NCI-H526 treated with DMSO at 0.1 percent for 48 hours (cell line): Measurements from ENCODE around the gene PAPPA2.

Experiments used
- DNase-seq: peaks from one replicate; lab custom pipeline; 2025; lab: John Stamatoyannopoulos, UW

Gene PAPPA2

DNA sequence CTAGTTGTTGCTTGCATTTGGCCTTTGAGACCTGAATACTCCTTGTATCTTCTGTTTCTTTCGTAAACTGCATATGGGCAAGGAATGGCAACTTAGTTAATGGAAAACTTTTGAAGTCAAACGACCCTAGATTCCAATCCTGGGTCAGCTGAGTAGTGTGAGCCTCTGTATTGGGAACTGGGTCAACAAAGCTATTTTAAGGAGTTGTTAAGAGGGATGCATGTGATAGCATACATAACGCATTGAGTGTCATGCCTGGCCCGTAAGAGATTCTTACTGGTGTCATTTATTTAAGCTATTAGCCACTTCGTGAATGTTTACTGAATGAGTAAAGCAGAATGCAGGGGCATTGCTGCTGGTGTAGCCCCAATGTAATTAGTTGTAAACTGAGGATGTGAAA, 340.1 kb downstream of the PAPPA2 start:
- DNase-seq, result no peak

DNA sequence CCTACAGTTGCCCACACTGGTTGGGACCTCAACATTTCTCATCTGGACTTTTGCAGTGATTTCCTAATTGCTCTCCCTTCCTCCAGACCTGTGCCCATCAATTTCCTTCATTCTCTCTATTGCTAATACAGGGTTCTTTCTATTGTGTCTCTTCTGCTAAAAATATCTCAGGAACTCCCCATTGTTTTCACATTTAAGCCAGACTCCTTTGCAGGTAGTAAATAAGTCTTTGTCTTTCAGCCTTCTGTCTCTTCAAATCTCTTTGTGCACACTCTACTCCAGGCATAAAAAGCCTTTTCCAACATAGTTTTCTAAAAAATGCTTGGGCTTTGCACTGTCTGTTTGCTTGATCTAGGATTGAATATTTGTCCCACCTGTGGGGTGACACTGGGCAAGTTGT, 340.6 kb downstream of the PAPPA2 start:
- no peak for DNase-seq

DNA sequence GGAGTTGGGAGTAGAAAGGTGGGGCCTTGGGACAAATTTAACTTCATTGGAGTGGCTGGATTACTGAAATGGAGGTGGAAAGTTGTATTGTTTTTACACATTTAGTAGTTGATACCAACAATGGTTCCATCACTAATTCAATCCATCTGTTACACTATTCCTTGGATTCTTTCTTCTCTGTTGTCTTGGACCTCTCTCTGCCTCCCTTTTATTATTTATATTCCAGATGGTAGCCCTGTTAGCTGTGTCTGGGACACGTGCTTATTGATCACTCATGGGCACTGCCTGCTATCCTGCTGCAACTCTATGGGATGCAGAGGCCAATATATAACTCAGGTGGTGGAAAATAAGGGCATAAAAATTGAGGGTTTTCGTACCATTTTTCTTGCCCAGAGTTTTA, 346.3 kb downstream of the PAPPA2 start:
- DNase-seq, result no peak

DNA sequence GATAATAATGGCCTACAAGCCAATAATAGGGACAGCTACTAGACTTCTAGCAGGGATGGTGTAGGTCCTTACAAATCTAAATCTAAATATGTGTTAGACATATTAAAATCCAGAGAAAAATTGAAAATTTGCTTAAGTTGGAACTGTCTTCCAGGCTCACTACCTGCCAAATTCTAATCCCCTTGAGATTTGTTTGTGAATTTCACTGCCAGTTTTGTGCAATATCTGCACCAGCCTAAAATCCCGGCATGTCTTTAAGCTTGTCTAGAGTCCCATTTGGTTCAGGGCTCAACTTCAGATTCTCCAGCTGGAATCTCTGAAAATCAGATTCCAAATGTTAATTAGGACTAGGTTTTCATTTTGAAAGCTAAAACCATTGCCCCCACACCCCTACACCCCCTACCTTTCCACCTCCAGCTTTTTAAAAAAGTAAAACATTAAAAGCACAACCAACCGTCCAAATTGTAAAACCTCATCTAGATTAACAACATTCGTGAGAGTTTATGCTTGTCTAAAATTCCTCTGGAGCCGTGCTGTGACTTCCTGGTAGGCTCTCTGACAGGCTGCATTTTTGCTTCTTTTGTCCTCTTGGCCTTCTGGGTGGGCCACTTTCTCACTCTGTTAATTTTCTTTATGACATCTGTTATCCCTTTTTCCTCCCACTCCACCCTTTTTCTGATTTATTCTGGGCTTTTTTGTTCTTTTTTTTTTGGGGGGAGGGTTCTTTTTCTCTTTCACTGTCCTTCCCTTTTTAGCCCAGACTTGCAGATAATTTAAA, 348.7 kb downstream of the PAPPA2 start:
- no peak for DNase-seq

DNA sequence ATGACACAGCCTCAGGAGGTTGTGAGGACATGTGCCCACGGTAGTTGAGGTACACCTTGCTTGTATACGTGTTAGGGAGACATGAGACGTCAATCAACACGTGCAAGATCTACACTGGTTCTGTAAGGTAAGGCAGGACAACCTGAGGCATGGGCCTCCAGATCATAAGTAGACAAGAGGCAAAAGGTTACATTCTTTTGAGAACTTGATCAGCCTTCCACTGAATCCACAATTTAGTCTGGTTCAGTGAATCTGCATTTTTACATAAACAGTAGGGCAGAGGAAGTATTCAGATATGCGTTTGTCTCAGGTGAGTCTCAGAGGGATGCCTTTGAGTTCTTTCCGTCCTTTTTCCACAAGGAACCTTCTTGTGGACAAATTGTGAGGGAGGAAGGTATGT, 352.6 kb downstream of the PAPPA2 start:
- DNase-seq, result no peak

DNA sequence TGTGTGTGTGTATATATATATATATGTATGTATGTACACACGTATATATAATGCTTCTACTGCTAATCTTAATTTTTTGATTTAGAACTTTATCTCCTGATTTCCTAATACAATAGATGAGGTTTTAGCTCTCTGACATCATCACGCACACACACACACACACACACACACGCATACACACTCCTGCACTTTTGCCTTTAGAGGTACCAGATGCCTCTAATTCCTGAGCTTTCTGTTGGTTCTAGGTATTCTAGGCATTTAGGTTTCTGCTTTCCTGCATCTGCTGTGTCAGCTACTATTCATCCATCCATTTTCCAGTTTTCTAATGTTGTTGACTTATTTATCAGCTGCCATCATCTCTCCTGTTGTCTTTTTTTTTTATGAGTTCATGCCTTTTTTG, 353.3 kb downstream of the PAPPA2 start:
- DNase-seq, result no peak

DNA sequence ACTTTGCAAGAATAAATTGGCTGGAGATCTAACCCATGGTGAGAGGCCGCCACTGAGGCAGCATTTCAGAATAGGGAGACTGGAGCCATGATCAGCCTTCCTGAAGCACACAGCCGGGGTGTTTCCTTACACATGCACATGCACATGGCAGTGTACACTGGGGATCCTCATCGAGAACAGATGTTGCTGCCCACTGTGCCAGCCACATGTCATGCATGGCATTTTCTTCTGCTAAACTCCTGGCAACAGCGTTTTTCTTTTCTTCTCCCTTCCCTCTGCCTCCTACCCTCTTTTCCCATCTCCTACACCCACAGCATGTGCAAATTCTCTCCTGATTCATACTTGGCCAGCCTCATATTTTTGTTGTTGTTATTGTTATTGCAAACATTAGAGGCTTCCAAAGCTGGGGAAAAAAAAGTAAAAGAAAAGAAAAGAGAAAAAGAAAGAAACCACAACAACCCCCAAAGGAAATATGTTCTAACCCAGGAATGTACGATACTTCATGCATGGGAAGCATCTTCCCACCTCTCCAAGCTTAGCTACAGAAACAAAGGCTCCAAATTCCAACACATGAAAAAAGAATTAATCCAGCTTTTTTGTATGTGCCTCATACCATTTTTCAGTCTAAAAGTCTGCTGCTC, 357.5 kb downstream of the PAPPA2 start:
- no peak for DNase-seq

DNA sequence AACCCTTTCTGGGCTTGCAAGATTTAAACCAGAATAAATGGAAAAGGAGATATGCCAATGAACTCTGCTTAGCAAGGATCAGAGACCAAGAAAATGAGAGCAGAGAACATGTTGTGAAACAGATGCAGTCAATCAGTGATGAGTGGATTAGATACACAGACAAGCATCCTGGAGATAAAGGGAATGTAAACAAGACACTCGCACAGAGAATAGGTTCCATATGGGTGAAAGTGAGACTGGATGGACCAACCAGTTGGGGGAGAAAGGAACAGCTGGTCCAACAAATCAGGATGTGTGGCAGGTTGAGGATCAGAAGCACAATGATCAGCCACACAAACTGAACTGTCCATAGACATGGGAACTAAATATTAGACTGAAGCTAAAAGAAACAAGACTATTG, 363.3 kb downstream of the PAPPA2 start:
- DNase-seq, result no peak

DNA sequence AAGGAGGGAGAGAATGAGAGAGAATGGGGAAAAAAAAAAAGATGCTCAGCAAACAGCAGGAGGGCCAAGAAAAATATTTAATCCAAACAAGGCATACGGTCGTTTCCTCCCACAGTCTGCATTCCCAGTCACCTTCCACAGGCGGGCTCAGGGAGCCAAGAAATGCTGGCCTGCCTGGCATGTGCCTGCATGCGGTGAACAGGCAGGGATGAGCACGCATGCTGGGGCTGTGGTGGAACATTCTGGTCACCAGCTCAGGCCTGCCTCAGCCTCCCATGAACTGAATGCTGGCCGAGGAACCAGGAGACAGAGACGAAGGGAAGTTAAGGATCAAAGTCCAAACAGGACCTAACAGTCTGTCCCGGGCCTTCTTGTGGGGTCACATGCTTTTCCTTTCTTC, 366.3 kb downstream of the PAPPA2 start:
- no peak for DNase-seq

DNA sequence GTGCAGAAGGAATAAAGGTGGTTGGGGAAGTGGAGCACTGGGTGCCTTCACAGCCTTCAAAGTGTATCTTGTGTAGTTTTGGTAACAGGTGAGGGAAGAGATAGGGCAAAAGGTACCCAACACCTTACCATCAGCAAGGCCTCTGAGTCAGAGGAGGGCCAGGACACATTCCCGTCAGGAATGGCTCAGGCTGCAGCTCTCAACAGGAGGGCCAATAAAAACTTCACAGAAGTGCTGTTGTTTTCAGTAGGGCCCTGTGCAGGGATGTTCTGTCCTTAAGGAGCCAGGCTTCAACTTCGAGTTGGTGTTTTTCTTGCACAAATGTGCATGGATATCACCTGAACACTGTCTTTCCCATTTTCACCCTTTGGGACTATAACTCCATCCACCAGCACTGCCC, 368.2 kb downstream of the PAPPA2 start:
- DNase-seq, result no peak

DNA sequence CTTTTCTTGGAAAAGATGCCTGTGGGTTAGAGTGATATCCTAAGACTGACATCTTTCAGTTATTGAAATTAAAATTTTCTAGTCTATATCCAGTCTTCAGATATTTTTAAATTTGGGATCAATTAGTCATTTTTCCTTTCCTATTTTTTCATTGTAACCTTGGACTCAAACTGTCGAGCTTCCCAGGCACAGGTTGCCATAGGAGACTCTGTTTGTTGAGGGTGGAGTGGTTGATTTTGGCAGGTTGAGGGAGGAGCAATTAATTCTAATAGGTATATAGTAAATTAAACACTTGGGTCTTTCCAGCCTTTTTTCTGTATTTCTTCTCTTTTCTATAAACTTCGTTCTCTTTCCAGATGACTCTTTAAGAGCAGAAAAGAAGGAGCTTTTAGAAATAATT, 374.7 kb downstream of the PAPPA2 start:
- no peak for DNase-seq

DNA sequence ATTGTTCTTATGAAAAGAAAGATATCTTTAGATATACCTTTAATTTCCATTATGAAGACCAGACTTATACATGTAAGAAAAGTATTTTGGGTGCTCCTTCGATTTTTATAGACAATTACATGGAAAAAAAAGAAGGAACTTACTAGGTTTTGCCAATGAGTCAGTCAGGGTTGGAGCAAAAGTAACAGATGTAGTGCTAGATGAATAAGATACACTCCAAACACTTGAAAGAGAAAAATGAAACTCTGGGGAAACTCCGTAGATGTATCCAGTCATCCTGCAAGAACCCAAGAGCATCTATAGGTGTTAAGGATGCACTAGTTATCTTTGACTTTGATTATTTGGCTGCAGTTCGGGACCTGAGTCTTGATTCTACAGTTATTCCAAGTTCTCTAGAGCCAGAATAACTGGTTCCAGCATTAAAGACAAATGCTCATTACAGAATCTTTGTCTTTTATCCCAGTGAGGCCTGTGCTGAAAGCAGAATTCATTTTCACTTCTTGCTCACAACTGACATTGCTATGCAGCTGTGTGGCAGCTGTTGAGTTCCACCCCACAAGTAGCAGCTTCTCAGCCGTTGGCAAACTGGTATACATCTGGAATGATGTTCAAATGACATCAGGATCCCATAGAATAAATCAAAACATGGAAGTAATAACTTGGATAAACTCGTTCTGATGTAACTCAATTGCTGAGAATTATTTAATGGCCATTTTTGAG, 375.5 kb downstream of the PAPPA2 start:
- DNase-seq, result no peak

DNA sequence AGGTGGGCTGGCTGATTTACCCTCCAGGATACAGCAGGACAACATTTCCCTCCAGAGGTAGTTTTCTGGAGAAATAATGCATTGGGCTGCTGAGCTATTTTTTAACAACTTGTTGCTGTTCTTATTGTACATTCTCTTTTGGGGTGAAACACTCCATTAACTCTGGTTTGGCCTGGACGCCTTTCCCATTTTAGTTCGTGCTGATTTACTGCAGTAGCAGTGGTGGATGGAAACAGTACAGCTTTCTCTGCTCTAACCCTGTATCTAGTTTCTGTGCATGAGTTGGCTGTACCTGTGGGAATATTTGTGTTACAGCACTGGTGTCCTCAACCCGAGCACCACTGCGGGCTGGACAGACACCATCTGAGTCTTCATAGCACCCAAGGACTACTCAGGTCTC, 376.2 kb downstream of the PAPPA2 start:
- DNase-seq, result no peak

DNA sequence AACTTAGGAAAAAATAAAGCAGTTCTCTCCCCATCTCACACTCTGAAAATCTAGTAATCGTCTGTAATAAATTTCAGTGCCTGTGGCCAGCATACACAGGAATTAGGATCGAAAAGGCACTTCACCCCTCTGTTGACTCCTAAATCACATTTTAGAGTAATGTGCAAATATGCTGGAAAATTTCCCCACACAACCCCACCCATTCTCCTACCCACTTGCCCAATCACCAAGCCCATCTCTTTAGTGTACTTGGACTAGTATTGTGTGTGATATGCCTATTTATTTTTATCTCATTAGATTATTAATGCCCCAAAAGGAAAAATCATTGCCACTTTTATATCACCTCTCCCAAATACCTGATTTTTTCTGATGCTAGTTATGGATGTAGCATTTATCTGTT, 378.3 kb downstream of the PAPPA2 start:
- DNase-seq, result no peak

DNA sequence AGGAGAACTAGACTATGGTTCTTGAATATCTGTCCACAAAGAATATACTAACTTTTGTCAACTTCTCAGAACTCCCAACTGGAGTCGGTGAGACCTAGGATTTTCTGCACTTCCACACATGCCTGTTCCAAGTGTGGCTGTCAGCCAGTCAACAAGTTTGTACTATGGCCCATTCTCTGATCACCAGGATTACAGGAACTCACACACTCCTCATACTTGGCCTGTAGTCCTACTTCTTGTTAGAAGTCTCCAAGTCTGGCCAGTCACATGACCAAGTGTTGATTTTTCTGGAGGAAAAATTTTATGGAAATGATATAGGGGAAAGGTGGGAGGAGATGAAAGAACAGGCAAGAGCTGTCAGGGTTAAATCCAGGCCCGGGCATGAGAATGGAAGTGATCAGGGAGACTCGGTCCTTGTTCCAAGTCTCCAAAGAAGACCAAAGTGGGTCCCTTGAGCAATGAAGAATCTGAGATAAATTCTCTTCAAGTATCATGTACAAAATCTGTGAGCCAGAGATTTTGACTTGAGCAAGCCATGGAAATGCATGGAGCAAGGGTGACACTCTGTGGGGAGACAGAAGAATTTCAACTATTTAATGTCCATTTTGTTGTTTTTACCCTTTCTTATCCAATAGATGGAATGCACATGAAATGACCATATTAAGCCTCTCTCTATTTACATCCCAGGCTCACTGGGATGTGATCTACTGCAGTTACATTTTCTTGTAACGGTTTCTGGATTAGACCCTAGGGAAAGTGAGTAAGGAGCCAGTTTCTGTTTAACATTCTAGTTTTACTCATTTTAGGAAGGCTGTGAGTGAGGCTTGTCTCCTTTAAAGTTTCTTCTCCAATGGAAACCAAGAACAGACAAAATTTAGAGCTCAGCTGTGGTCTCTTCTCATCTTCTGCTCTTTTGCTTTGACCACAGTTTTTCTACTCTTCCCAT, 380.6 kb downstream of the PAPPA2 start:
- peak; percentile 74 for DNase-seq

DNA sequence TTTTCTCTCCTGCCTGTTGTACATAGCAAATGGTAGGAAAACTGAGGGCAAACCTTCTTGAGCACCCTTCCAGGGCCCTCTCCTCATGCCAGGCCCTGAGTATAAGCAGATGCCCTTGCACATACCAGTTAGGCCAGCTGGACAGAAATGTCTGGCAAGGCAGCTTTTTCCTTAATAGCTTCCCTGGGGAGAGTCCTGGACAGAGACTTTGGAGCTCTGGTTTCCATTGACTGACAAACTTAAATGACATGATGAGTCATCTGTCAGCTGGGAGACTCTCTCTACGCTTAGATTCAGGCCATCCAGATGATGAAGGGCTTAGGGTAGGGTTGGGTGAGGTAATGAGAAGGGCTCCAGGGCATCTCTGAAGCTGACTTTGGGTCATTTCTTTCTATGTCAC, 384.1 kb downstream of the PAPPA2 start:
- no peak for DNase-seq

DNA sequence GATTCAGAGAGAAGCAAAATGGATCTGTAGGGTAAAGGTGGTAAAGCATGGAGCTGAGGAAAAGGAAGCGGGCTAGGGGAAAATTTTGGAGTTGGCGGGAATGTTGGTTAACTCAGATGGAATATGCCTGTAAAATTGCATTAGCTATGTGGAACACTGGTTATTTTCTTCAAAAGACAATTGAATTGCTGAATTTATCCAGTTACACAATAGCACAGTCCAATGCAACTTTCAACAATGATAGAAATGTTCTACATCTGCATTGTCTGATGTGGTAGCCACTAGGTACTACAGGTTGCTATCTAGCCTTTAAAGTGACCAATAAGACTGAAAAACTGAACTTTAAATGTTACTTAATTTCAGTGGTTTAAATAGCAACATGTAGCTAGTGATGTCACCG, 386.3 kb downstream of the PAPPA2 start:
- no peak for DNase-seq

DNA sequence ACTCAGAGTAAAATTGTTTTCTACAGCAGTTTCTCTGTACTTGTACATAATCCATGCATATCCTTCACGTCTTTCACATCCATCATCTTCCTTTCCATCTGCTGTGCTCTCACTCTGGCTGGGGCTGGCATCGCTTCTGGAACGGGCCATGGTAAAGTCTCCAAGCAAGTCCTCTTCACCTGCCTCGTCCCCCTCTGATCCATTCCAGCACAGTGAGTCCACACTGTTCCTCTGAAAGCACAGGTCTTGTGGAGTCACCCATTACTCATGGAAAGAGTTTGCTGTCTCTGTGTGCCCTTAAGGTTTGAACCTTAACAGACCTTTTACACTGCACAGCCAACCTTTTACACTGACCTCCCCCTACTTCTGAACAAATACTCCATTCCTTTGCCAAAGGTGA, 387.9 kb downstream of the PAPPA2 start:
- no peak for DNase-seq

DNA sequence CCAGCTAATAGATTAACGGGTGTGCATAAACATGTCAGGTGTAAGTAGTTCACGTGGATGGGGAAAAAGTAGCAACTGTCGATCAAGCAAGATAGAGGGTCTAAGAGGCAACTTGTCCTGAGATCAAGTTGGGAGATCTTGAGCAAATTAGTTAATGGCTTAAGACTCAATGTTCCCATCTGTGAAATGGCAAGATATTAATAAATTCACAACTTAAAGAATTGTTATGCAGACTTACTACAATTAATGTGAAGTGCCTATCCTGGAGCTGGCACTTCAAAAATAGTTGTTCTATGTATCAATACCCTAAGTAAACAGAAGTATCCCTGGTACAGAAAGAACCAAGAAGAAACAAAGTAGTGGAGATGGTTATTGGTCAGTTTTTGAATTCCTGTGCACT, 389.1 kb downstream of the PAPPA2 start:
- DNase-seq, result no peak

DNA sequence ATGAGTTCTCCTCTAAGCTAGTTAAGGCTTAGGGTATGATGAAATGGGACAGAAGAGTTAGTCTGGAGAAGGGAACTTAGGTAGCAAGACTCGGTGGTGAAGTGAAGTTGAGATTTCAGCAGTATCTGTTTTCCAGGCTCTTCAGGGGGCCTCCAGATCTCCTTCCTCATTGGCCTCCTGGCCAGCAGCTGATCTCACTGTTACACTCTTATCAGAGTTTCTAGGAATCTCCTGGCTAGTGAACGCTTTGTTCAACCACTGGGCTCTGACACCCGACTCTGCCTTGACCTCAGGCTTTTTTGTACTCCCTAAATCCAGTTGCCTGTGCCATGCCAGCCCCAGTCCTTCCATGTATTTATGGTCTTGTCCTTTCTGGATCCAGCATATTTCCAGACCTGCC, 390.5 kb downstream of the PAPPA2 start:
- DNase-seq, result no peak

DNA sequence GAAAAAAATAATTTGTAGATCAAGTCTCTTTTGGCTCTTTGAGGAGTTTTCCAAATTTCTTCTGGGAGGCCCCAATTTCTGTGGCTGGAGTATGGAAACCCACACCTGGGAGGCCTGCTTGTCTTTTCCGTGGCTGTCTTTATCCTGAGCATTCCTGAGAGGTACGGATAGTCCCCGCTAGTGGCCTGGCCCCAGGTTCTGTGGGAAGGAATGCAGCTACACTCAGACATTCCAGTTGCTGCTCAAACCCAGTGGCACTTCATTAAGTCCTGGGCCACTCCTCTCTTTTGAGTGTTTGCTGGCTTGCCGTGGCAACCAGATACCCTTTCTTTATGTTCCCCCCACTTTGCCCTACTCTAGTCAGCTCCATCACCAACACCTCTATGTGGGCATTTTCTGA, 391.1 kb downstream of the PAPPA2 start:
- DNase-seq, result no peak
